ENCODE data around the gene FRMD4B.
A peak's percentile ranks its signal among the peaks of the same experiment; 100 is the strongest.

FRMD4B gene

GRCh38 chr3:69425249-69425648, 39.4 kb upstream of the FRMD4B start:
- DNase-seq (ENCODE audit: low read depth) = peak; percentile 64
- TF ChIP-seq CTCF (IDR thresholded peaks at IDR 0.05; ENCODE audit: insufficient read depth, low read depth, low read length, missing control alignments) = peak; percentile 74

GRCh38 chr3:69423463-69424155, 37.7 kb upstream of the FRMD4B start:
- H3K4me3 ChIP-seq (ENCODE audit: low read length) = no peak overlapping the region
- TF ChIP-seq CTCF (IDR thresholded peaks at IDR 0.05; ENCODE audit: insufficient read depth, low read depth, low read length, missing control alignments) = no peak
- DNase-seq (ENCODE audit: low read depth) = no peak

More at GRCh38 chr3:69425249-69425648, 39.4 kb upstream of the FRMD4B start:
- no peak overlapping the region for H3K4me3 ChIP-seq (ENCODE audit: low read length)

- TF ChIP-seq CTCF (IDR thresholded peaks at IDR 0.05; ENCODE audit: insufficient read depth, low read depth, low read length, missing control alignments) = no peak
- H3K4me3 ChIP-seq (ENCODE audit: low read length) = no peak overlapping the region
- peak; percentile 75 for DNase-seq (ENCODE audit: low read depth)
Measured at GRCh38 chr3:69422751-69423150, 36.9 kb upstream of the FRMD4B start.

GRCh38 chr3:69420781-69421520, 35.1 kb upstream of the FRMD4B start:
- DNase-seq (ENCODE audit: low read depth) = peak; percentile 31
- no peak overlapping the region for H3K4me3 ChIP-seq (ENCODE audit: low read length)
- no peak for TF ChIP-seq CTCF (IDR thresholded peaks at IDR 0.05; ENCODE audit: insufficient read depth, low read depth, low read length, missing control alignments)

GRCh38 chr3:69419276-69419675, 33.4 kb upstream of the FRMD4B start:
- no peak for DNase-seq (ENCODE audit: low read depth)
- TF ChIP-seq CTCF (IDR thresholded peaks at IDR 0.05; ENCODE audit: insufficient read depth, low read depth, low read length, missing control alignments) = no peak

GRCh38 chr3:69417541-69418078, 31.7 kb upstream of the FRMD4B start:
- DNase-seq (ENCODE audit: low read depth) = no peak
- no peak overlapping the region for H3K4me3 ChIP-seq (ENCODE audit: low read length)
- no peak for TF ChIP-seq CTCF (IDR thresholded peaks at IDR 0.05; ENCODE audit: insufficient read depth, low read depth, low read length, missing control alignments)

More at GRCh38 chr3:69419276-69419675, 33.4 kb upstream of the FRMD4B start:
- no peak overlapping the region for H3K4me3 ChIP-seq (ENCODE audit: low read length)

All from epithelial cell of esophagus (primary cell).